Measurements from ENCODE around the gene GLI1. TPM values are rescaled to one million over a fixed set of nuclear protein-coding genes. Genes with fewer than 3 reads are reported as not detected.
A peak's percentile ranks its signal among the peaks of the same experiment; 100 is the strongest.

Gene GLI1
- total RNA-seq, 1 donor from 2014 or later = 0.77 TPM

- no peak for DNase-seq (ENCODE audit: low spot score)
- Mint-ChIP-seq H3K27ac (ENCODE audit: unreplicated experiment) (peak overlapping the region; percentile 0), H3K9me3 (ENCODE audit: unreplicated experiment) (no peaks in the 10 kb centered on the region), H3K27me3 (ENCODE audit: unreplicated experiment) (peaks cover 14% of the 10 kb centered on the region), H3K36me3 (ENCODE audit: low read depth, unreplicated experiment) (peaks cover 15% of the 10 kb centered on the region), H3K4me1 (ENCODE audit: unreplicated experiment) (peaks cover 34% of the 10 kb centered on the region), H3K4me3 (ENCODE audit: unreplicated experiment) (no peak overlapping the region)
- TF ChIP-seq CTCF (IDR thresholded peaks at IDR 0.05; ENCODE audit: unreplicated experiment) = no peak
These were observed 23.9 kb downstream of the GLI1 start for GRCh38 chr12:57483466-57483865.

DNA sequence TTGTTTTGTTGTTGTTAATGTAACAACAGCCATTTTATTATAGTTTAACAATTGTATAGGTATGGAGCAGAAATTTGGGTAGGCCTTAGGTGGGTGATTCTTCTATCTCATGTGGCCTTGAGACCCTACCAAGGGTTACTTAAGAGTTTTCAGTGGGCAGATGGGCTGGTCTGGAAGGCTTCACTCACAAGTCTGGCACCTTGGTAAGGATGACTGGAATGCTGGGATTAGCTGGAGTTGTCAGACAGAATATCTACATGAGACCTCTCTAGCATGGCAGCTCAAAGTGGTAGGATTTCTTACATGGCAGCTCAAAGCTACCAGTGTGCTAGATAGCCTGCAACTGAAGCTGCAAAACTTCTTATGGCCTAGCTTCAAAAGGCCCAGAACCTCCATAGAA is 26.1 kb downstream of the GLI1 start:
- no peak for TF ChIP-seq CTCF (IDR thresholded peaks at IDR 0.05; ENCODE audit: unreplicated experiment)
- peaks cover 24% of the 10 kb centered on the region for H3K36me3 Mint-ChIP-seq (ENCODE audit: low read depth, unreplicated experiment)
- H3K9me3 Mint-ChIP-seq (ENCODE audit: unreplicated experiment) = no peaks in the 10 kb centered on the region
- peaks cover 22% of the 10 kb centered on the region for H3K4me1 Mint-ChIP-seq (ENCODE audit: unreplicated experiment)
- H3K27ac Mint-ChIP-seq (ENCODE audit: unreplicated experiment) = no peak overlapping the region
- no peak for DNase-seq (ENCODE audit: low spot score)
- H3K27me3 Mint-ChIP-seq (ENCODE audit: unreplicated experiment) = peaks cover 7% of the 10 kb centered on the region
- no peak overlapping the region for H3K4me3 Mint-ChIP-seq (ENCODE audit: unreplicated experiment)

DNA sequence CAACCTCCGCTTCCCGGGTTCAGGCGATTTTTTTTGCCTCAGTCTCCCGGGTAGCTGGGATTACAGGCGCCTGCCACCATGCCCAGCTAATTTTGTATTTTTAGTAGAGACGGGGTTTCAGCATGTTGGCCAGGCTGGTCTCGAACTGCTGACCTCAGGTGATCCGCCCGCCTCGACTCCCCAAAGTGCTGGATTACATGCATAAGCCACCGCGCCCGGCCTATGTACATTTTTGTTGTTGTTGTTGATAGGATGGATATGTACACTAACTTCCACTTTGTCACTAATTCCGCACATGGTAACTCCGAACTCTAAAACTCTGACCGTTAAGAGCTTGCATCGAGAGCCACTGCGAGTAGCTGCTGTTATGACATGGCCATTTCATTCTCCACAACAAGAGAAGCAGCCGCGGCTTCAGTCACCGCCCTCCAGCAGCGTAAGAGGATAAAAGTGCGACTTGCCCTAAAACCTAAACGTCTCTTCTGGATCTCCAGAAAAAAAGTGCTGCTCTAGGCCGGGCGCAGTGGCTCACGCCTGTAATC is 27.5 kb downstream of the GLI1 start:
- H3K9me3 Mint-ChIP-seq (ENCODE audit: unreplicated experiment) = no peaks in the 10 kb centered on the region
- H3K27me3 Mint-ChIP-seq (ENCODE audit: unreplicated experiment) = peaks cover 3% of the 10 kb centered on the region
- peaks cover 12% of the 10 kb centered on the region for H3K4me1 Mint-ChIP-seq (ENCODE audit: unreplicated experiment)
- no peak overlapping the region for H3K27ac Mint-ChIP-seq (ENCODE audit: unreplicated experiment)
- TF ChIP-seq CTCF (IDR thresholded peaks at IDR 0.05; ENCODE audit: unreplicated experiment) = no peak
- H3K4me3 Mint-ChIP-seq (ENCODE audit: unreplicated experiment) = peak overlapping the region; percentile 67
- DNase-seq (ENCODE audit: low spot score) = no peak
- H3K36me3 Mint-ChIP-seq (ENCODE audit: low read depth, unreplicated experiment) = peaks cover 33% of the 10 kb centered on the region

DNA sequence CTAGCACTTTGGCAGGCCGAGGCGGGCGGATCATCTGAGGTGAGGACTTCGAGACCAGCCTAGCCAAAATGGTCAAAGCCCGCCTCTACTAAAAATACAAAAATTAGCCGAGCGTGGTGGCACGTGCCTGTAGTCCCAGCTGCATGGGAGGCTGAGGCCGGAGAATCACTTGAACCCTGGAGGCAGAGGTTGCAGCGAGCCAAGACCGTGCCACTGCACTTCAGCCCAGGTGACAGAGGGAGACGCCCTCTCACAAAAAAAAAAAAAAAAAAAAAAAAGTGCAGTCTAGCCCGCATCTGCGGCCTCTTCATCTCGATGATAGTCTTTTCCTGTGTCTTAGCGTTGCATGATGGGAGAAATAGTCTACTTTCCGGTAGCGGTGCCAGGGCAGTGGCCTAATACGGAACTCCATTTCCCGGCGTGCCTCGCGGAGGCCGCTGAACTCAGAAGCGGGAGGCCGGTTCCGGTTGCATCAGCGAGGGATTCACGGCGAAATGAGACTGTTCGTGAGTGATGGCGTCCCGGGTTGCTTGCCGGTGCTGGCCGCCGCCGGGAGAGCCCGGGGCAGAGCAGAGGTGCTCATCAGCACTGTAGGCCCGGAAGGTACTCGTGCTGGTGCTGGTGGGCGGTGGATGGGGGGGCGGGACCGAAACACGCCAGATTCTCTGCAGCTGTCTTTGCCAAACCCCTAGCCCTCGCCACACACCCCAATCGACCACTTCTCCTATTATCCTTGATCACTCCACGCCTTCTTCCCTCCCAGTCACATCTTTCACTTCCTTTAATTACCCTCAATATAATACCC is 28.2 kb downstream of the GLI1 start, which contains the start of gene MARS1:
MARS1 (plus strand) TSS at position 472 of the 805 bp plus-strand sequence; CDS start at position 495, 23 bp downstream.
- DNase-seq (ENCODE audit: low spot score) = peak; percentile 82
- Mint-ChIP-seq H3K27ac (ENCODE audit: unreplicated experiment) (peak within 1 kb of the TSS; percentile 96), H3K4me1 (ENCODE audit: unreplicated experiment) (peaks cover 12% of the 10 kb centered on the region), H3K9me3 (ENCODE audit: unreplicated experiment) (no peaks in the 10 kb centered on the region), H3K36me3 (ENCODE audit: low read depth, unreplicated experiment) (peaks cover 38% of the 10 kb centered on the region), H3K27me3 (ENCODE audit: unreplicated experiment) (peaks cover 4% of the 10 kb centered on the region), H3K4me3 (ENCODE audit: unreplicated experiment) (peak within 1 kb of the TSS; percentile 98)
- no peak for TF ChIP-seq CTCF (IDR thresholded peaks at IDR 0.05; ENCODE audit: unreplicated experiment)

All from endothelial cell (in vitro differentiated cells).